NT2/D1 (cell line): ENCODE measurements around the gene TMEM14A.

Experiments
- YY1 ChIP-seq: IDR thresholded peaks from 2 replicates; pipeline ENCODE4 v1.6.1; 2011; ENCODE audit not compliant: insufficient read length, insufficient read depth
- ZNF274 ChIP-seq: IDR thresholded peaks from 2 replicates; pipeline ENCODE4 v1.6.1; 2011; ENCODE audit warnings: mild to moderate bottlenecking, low read depth, low read length

DNA sequence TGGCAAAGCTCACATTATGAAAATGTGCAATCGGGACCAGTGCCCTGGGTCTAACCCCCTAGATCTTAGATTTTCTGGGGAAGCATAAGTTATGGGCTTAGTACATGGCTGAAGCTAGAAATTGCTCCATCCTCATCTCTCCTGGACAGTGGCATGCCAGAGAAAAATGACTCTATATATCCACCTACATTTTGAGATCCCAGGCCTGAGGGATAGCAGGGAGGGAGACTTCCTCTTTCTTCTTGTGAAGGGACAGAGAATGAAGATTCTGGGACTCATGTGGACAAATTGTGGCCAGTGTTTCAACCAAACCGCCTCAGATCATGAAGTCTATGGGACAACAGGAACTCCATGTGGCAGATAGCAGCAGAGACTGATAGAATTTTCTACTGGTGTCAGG is 57.0 kb downstream of the TMEM14A start:
- TF ChIP-seq YY1 (no peak), ZNF274 (no peak)
